Neutrophil (primary cell): ENCODE measurements around the gene NDST1.

Experiments
- H3K27ac ChIP-seq: fragments of 200-600 bp; sonication (generic); 2 replicates; pipeline ENCODE4 v1.5.1; 2016; ENCODE audit warnings: mild to moderate bottlenecking, moderate library complexity
- H3K27me3 ChIP-seq: fragments of 200-600 bp; sonication (generic); 2 replicates; pipeline ENCODE4 v1.6.0; 2016; ENCODE audit warnings: mild to moderate bottlenecking
- H3K36me3 ChIP-seq: fragments of 200-600 bp; sonication (generic); 2 replicates; pipeline ENCODE4 v1.5.1; 2017
- H3K4me1 ChIP-seq, 2 experiments: fragments of 200-600 bp in 1 of 2; sonication (generic) in 1 of 2; 1 replicate in 1 of 2; 2 replicates in 1 of 2; pipeline versions ENCODE4 v1.5.1 to v1.6.1; 2013 to 2016; ENCODE audit warnings: low read depth in 1 of 2, low read length in 1 of 2, mild to moderate bottlenecking in 1 of 2, moderate library complexity in 1 of 2; ENCODE audit not compliant: control insufficient read depth in 1 of 2, insufficient read depth in 1 of 2
- H3K4me3 ChIP-seq, 2 experiments: fragments of 200-600 bp in 1 of 2; sonication (generic) in 1 of 2; 1 replicate in 1 of 2; 2 replicates in 1 of 2; pipeline ENCODE4 v1.5.1; 2013 to 2016; ENCODE audit warnings: low read depth in 1 of 2, low read length in 1 of 2, mild to moderate bottlenecking in 1 of 2, moderate library complexity in 1 of 2
- H3K9me3 ChIP-seq: fragments of 200-600 bp; sonication (generic); 2 replicates; pipeline ENCODE4 v1.5.1; 2016
- TF ChIP-seq, protein P1 (sequence below): fragments of 200-600 bp; sonication (generic); IDR thresholded peaks from 2 replicates; pipeline ENCODE4 v1.5.1; 2016; ENCODE audit warnings: antibody characterized with exemption

NDST1 gene

DNA sequence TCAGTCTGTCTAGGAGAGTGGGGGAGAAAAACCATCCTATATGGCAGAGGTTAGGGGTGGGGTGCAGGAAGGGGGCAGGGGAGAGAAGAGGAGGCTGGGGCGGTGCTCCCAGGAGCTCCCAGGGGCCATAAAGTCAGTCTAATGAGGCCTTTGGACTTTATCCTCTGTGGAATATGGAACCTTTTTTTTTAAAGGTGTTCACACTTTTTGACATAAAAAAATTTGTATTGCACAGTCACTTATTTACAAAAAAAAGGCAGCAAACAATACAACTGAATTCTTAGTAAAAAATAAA lies 80.6 kb downstream of the NDST1 start:
- H3K27ac ChIP-seq: no peak overlapping the region
- H3K4me3 ChIP-seq: no peak overlapping the region
- no peaks in the 10 kb centered on the region for H3K27me3 ChIP-seq
- no peaks in the 10 kb centered on the region for H3K4me1 ChIP-seq
- no peaks in the 10 kb centered on the region for H3K9me3 ChIP-seq
- H3K36me3 ChIP-seq: no peaks in the 10 kb centered on the region
- TF ChIP-seq, protein P1, sequence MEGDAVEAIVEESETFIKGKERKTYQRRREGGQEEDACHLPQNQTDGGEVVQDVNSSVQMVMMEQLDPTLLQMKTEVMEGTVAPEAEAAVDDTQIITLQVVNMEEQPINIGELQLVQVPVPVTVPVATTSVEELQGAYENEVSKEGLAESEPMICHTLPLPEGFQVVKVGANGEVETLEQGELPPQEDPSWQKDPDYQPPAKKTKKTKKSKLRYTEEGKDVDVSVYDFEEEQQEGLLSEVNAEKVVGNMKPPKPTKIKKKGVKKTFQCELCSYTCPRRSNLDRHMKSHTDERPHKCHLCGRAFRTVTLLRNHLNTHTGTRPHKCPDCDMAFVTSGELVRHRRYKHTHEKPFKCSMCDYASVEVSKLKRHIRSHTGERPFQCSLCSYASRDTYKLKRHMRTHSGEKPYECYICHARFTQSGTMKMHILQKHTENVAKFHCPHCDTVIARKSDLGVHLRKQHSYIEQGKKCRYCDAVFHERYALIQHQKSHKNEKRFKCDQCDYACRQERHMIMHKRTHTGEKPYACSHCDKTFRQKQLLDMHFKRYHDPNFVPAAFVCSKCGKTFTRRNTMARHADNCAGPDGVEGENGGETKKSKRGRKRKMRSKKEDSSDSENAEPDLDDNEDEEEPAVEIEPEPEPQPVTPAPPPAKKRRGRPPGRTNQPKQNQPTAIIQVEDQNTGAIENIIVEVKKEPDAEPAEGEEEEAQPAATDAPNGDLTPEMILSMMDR: no peak

DNA sequence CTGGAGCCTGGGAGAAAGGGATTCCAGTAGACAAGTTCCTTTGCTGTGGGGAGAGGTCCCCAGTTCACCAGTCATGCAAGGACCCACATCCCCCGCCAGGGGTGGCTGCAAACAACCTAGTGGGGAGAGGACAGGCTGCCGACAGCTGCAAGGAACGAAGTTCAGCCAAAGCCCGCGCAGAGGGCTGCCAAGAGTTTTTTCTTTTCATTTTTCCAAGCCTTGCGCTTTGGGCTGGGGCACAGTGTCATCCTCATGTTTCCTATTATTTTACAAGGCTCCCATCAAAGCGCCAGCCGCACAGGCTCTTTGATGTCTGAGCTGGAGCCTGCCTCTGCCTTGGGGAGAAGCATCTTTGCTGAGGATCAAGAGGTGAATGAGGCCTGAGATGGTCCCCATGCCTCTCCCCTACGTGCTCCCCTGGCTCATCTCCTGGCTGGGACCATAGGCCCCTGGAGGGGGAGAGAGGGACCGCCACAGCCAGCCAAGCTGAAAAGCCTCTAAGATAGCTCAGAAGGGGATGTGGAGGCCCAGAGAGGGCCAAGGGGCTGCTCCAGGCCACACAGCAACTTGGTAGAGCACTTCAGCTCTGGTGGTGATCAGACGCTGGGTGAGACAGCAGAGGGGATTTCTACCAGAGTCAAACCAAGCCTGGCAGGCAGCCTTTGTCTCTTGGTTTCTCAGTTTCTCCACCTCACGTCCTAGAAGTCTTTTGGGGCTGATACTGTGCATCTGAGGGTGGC lies 82.1 kb downstream of the NDST1 start:
- TF ChIP-seq, protein P1: no peak
- no peaks in the 10 kb centered on the region for H3K36me3 ChIP-seq
- no peaks in the 10 kb centered on the region for H3K27me3 ChIP-seq
- no peaks in the 10 kb centered on the region for H3K9me3 ChIP-seq
- no peak overlapping the region for H3K4me3 ChIP-seq
- H3K27ac ChIP-seq: no peak overlapping the region
- H3K4me1 ChIP-seq: no peaks in the 10 kb centered on the region

DNA sequence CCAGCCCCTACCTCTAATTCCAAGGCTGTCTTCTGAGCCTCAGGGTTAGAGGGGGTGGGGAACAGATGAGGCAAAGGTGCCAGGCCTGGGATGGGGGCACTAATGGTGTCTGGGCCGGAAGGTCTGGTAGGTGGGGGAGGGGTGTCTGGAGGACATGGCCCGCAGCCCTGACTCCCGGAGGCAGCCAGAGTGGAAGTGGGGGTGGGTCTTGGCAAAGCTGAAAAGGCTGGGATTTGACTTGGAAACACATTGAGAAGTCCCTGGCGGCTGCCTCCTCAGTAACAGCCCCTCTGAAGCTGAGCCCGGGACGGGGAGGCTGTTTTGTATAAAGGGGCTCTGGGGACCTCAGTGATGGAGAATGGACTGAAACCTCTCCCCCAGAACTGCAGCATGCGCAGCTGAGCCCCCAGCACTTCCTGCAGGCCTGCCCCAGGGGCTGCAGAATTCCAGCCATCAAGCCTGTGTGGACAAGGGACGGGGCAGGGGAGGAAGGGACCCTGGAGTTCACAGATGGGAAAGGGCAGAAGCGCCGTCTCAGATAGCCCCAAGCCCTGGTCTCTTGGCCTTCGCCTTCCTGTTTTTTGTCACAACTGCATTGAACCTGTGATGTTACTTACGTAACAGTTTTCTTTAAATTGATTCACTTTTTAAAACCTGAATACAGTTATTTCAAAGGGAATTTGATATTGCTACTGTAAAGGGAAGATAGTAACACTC lies 83.2 kb downstream of the NDST1 start:
- TF ChIP-seq, protein P1: no peak
- Histone ChIP-seq H3K36me3 (no peaks in the 10 kb centered on the region), H3K4me1 (peaks cover 0 to under 1% of the 10 kb centered on the region in 2 experiments), H3K9me3 (no peaks in the 10 kb centered on the region), H3K27ac (no peak overlapping the region), H3K4me3 (no peak overlapping the region), H3K27me3 (no peaks in the 10 kb centered on the region)

DNA sequence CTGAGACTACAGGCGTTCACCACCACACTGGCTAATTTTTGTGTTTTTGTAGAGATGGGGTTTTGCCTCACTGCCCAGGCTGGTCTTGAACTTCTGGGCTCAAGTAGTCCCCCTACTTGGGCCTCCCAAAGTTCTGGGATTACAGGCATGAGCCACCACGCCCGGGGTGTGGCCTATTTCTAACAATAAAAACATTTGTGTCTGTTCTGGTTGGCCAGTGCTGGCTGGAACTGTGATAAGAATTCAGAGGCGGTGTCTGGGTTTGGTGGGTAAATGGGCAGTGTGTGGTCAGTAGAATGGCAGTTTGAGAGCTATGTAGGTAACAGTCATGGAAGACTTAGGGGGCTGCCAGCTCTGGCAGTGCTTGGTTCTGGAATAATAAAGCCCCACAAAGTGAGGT lies 85.7 kb downstream of the NDST1 start:
- TF ChIP-seq, protein P1: no peak
- H3K9me3 ChIP-seq: no peaks in the 10 kb centered on the region
- peaks cover 14 to 22% of the 10 kb centered on the region in 2 experiments for H3K4me1 ChIP-seq
- no peak overlapping the region for H3K27ac ChIP-seq
- peaks cover 5% of the 10 kb centered on the region for H3K27me3 ChIP-seq
- H3K4me3 ChIP-seq: no peak overlapping the region
- H3K36me3 ChIP-seq: no peaks in the 10 kb centered on the region

DNA sequence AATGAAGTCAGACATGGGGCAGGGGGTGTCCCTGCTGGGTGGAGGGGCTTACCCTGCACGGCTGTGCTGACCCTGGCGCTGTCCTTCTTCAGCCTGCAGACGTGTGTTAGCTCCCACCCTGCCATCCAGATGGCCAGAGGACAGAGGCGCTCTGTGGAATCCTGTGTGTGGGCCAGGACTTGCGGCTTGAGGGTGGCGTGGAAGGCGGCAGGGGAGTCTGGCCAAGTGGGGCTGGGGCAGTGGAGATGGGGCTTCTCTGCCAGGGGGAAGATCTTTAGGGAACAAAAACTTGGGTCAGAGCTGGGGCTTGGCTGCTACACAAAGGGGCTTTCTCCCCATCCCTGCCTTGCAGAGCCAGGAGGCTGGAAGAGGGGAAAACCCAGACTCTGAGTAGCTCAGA lies 86.1 kb downstream of the NDST1 start:
- Histone ChIP-seq H3K36me3 (no peaks in the 10 kb centered on the region), H3K4me1 (peaks cover 14 to 22% of the 10 kb centered on the region in 2 experiments), H3K27me3 (peaks cover 5% of the 10 kb centered on the region), H3K9me3 (no peaks in the 10 kb centered on the region), H3K4me3 (no peak overlapping the region), H3K27ac (no peak overlapping the region)
- TF ChIP-seq, protein P1: no peak
